Stimulated activated CD4-positive, alpha-beta T cell treated with anti-CD3 and anti-CD28 coated beads, TNF-alpha, amount 100 ng/mL, for 1 hour (primary cell): ENCODE data around the gene KLHL35.
A peak's percentile ranks its signal among the peaks of the same experiment; 100 is the strongest.

Experiments
- DNase-seq, 3 donors: peaks; one replicate each; pipeline ENCODE4 v3.0.0-alpha.2; 2020; ENCODE audit warnings: low read depth in 3 of 3, low spot score in 1 of 3

KLHL35 gene

GRCh38 chr11:75442161-75442885 is 9.3 kb upstream of the KLHL35 start:
- DNase-seq, result no peak

DNA sequence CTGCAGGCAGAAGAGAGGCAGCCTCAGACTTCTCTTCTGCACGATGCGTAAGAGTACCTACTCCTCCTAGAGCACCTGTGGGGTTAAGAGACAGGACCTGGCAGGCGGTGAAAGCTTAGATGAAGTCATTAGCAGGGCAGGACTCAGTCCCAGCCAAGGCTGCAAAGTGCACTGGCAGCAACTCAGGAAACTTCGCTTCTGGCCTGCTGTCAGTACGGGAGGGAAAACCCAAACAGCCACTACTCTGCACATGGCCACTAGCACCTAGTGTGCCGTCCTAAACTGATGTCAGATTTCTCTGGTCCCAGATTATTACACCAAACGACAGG is 8.8 kb upstream of the KLHL35 start:
- no peak for DNase-seq

DNA sequence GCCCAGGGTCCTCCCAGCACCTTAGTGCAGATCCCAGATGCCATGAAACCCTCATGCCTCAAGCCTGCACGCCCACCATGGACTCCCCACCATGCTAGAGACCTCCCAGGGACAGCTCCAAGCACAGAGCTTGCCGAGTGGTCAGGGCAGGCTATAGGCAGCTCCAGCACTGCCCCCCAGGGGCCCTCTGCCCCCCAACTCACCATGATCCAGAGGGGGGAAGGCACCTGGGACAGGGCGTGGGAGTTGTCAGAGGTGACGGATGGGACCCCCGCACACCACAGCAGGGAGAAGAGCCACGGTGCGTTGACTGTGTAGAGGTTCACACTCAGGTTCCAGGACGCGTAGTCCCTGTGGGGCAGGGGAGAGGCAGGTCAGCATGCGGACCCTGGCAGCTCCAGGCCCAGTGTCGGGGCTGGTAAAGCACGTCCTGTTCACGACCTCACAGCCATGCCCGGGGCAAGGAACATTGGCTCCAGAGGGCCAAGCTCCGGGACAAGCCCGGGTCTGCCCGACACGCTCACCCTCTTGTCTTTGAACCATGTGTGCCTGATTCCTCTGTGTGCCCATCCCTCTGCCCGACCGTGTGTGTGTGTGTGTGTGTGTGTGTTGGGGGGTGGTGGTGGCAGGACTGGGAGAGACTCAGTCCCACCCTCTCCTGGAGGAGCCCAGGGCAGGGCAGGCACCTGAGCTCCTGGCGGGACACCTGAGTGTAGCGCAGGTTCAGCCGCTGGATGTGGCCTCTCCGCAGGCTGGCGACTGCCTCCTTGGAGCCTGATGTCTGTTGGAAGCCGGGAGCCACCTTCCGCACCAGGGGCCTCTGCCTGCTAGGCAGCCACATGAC is 8.2 kb upstream of the KLHL35 start:
- no peak for DNase-seq

- no peak for DNase-seq
Measured at GRCh38 chr11:75439495-75440120, 6.6 kb upstream of the KLHL35 start.

DNA sequence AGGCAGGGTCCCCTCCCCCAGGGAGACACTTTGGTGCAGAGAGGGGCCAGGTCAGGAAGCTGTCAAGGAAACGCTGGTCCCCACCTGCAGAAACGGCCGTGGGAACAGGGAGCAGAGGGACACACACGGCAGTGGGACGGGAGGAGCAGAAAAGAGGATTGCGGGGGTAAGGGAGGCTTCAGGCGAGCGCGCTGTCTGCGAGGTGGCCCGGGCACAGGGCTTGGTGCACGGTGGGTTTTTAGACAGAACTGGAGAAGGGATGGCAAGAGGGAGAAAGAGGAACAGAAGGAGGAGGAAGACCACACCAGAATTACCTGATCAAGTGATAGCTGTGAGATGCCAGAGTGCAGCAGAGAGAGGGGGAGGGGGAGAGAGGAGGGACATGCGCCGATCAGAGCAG is 6.0 kb upstream of the KLHL35 start:
- DNase-seq, result no peak

DNA sequence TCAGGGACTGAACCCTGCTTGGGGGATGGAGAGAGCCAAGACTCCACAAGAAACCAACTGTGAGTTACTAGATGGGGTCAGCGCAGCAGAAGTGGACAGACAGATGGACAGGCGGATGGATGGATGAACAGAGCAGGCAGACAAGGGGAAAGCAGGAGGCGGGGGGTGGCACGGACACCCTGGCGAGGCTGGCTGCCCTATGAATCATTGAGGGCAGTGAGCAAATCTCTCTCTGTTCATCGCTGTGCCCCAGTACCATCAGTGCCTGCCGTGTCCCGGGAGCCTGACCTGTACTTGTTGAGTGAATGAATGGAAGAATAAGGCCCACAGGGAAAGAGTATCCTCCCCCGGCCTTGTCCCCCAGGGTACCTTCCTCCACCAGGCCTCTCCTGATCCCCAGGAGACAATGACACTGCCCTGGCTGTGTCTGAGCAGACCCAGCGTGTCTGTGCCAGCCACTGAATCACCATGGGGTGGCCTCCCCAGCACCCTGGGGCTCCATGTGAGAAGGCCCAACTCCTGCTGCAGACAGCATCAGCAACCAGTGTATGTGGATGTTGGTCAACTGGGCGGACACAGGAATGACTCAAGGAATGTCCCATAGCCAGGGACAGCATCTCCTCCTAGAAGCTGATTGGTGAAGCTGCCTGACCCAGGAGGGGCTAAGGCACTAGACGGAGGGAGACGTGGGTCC is 5.1 kb upstream of the KLHL35 start:
- no peak for DNase-seq

DNA sequence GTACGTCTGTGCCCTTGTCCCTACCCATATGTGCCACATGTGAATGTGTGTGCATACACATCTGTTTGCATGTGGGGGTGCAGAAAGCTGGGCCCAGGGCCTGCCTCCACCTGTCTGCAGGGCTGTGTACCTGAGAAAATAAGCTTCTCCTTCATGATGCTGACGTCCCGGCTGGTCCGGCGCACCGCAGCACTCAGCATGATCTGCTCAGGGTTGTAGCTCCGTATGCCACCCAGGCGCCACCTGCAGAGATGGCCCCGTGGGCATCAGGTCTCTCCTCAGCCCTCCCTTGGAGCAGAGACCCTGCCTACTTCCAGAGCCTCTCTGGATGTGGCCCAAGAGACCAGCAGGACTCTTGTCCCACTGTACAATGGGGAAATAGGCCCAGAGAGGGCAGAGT is 3.8 kb upstream of the KLHL35 start:
- DNase-seq, result no peak

GRCh38 chr11:75435571-75435925 is 2.5 kb upstream of the KLHL35 start:
- DNase-seq, result no peak

DNA sequence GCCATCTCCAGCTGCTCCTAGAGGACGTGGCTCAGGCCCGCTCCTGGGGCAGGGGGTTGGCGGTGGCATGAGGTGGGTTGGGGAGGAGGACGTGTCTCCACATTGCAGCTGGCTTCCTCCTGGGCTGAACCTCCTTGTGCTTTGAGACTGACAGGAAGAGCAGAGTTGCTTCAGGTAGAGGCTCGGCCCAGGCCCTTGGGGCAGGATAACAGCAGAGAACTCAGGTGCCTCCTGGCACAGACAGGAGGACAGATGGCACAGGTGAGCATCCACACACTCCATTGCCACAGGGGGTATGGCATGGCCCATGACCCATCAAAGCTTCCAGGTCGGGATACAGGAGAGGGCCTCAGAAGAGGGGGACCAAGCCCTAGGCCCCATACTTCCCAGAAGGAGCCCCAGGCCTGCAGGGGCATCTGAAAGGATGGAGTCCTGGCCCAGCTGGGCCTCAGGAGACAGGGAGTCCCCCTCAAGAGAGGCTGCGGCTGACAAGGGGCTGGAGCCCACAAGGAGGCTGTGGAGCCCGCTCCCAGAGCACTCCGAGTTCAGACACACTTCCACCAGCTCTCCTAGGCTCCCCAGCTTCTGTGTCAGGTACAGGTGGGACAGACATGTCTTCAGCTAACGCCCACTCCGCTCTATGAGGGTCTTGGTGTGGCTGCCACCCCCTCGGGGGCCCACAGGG is 2.0 kb upstream of the KLHL35 start:
- DNase-seq, result no peak

DNA sequence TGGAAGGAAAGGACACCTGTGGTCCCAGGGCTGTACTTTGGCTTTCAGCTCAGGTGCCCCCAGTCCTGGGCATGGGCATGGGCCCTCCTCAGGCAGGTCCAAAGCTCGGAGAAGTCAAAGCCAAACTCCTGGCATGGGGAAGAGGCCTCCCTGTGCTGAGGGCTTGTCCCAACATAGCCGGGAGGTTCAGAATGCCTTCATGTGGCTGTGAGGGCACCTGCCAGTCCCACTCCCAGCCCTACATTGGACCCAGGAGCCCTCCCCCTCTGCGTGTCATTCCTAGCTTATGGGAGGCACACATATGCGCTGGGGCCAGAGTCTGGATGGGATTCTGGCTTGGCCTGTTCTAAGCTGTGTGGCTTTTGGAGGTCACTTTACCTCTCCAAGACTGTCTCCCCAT is 1.0 kb upstream of the KLHL35 start:
- no peak for DNase-seq

DNA sequence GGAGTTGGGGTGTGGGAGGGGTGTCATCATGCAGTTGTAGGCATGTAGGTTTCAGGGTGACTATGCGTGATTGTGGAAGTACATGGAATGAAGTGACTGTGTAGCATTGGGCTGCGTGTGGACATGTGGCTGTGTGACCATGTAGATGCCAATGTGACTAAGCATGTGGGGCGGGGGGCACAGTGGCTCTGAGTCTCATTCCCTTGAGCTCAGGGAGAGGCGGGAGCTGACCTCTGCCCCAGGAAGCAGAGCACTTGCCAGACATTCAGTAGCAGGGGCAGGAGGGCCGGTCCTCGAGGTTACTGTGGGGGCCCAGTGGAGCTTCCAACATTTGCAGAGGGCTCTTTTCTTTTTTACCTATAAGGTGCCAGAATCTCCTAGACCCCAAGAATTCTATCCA is 440 bp upstream of the KLHL35 start:
- DNase-seq, result no peak

- DNase-seq, result no peak
Measured at GRCh38 chr11:75431533-75432525, 1.2 kb downstream of the KLHL35 start.

GRCh38 chr11:75430714-75431532 is 2.1 kb downstream of the KLHL35 start:
- no peak for DNase-seq

- peak in 2 of 3 donors; percentile 13 to 40 for DNase-seq
Measured at GRCh38 chr11:75429902-75430713, 2.9 kb downstream of the KLHL35 start.

DNA sequence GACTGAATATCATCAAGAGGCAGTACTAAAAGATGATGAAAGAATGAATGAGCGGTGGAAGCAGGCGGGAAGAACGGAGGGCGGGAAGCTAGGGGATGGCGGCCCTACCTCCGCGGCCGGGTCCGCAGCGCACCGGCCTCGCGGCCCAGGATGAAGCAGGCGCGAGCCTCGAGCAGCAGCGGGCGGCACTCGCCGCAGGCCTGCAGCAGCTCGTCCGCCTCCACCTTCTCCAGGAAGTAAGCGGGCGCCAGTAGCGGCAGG is 3.4 kb downstream of the KLHL35 start:
- no peak for DNase-seq

DNA sequence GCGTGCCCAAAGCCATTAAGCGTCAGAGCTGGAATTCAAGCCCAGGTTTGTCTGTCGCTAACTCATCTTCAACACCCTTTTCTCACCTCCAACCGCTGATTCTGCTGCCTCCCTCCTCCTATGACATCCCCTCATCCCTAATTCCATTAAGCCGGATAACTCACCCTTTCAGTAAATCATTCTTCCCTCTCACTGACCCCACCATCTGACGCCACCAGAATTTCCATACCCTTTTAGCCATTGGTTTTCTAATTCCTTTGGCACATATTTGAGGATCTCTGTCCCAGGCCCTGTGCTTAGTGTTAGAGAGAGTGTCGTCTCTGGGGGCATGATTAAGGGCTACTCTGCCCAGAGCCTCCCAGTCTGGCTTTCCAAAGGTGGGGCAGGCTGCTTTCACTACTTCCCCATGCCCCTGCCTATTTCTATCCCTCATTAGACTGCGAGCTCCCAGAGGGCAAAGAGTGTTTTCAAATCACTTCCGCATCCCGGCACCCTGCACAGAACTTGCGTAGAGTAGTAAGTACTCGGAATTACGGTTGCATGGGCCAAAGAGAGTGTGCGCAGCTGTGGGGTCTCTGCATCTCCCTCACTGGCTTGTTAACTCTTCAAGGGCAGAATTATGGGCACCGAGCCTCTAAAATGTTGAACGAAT is 3.9 kb downstream of the KLHL35 start:
- no peak for DNase-seq

GRCh38 chr11:75428281-75428724 is 4.7 kb downstream of the KLHL35 start:
- peak in 1 of 3 donors; percentile 44 for DNase-seq

DNA sequence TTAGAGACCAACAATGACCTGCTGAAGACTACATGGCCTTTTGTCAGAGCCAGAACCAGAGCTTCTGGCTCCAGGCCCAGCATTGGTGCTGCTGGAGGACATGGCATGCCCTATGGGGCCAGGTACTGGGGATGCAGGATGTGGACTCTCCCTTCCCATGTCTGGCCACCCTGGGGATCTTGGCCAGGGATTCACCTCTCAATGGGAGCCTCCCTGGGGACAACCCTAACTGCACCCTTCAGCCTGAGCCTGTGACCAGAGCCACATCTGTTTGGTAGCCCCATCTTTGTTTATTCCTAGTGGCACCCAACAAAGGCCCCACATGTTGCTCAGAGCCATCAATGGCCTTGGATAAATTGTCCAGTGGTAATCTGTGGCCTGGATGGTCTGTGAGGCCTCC is 5.8 kb downstream of the KLHL35 start:
- no peak for DNase-seq
